Neural cell (in vitro differentiated cells): Measurements from ENCODE around the gene COX10.

Source experiments
- CTCF ChIP-seq: fragments of 450-650 bp; IDR thresholded peaks from 2 replicates; pipeline ENCODE4 v1.5.1; 2014; ENCODE audit warnings: antibody characterized with exemption, mild to moderate bottlenecking, moderate library complexity; ENCODE audit not compliant: poor library complexity, severe bottlenecking
- EP300 ChIP-seq: fragments of 450-650 bp; conservative IDR thresholded peaks from 2 replicates; pipeline ENCODE4 v1.6.1; 2014; ENCODE audit warnings: antibody characterized with exemption, mild to moderate bottlenecking, moderate library complexity; ENCODE audit not compliant: poor library complexity, severe bottlenecking
- EZH2 ChIP-seq: fragments of 200-600, 300-800 bp; shearing (Covaris generic), sonication (generic); IDR thresholded peaks from 2 replicates; pipeline ENCODE4 v1.6.1; 2014; ENCODE audit warnings: antibody characterized with exemption, low read length, borderline replicate concordance, mild to moderate bottlenecking; ENCODE audit not compliant: insufficient read depth, poor library complexity, severe bottlenecking
- MXI1 ChIP-seq: fragments of 450-650 bp; conservative IDR thresholded peaks from 2 replicates; pipeline ENCODE4 v1.6.1; 2014; ENCODE audit warnings: antibody characterized with exemption, mild to moderate bottlenecking; ENCODE audit not compliant: poor library complexity, severe bottlenecking
- SMC3 ChIP-seq: fragments of 450-650 bp; conservative IDR thresholded peaks from 2 replicates; pipeline ENCODE4 v1.6.1; 2014; ENCODE audit warnings: antibody characterized with exemption, mild to moderate bottlenecking, moderate library complexity; ENCODE audit not compliant: poor library complexity

DNA sequence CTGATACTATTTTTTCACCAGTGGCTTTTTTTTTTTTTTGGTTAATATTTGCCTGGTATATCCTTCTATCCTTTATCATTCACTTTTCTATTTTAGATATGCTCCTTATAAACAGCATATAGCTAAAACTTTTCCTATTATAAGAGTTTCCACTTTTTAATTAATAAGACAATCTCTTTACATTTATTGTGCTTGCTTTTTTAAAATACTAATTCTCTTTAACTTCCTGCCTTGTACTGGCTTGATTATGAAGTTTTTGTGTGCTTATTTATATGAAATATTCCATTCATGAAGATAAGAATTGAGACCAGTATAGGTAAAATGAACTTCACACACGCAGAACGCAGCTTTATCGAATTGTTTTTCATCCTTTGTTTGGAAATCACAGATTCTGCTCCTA, 176.3 kb downstream of the COX10 start:
- TF ChIP-seq EP300: no peak
- no peak for TF ChIP-seq EZH2
- no peak for TF ChIP-seq CTCF
- TF ChIP-seq MXI1: no peak
- no peak for TF ChIP-seq SMC3
